Lower leg skin (tissue), 3 donors: ENCODE results near the gene SLC6A1.

Experiments
- POLR2A ChIP-seq, 2 donors: fragments of 450-650 bp; IDR thresholded peaks; one replicate each; pipeline ENCODE4 v1.6.1; 2016 to 2017; ENCODE audit warnings: antibody characterized with exemption in 2 of 2, mild to moderate bottlenecking in 1 of 2, moderate library complexity in 1 of 2
- TF ChIP-seq, protein P1 (sequence below), 3 donors: fragments of 450-650 bp; IDR thresholded peaks; one replicate each; pipeline ENCODE4 v1.5.1; 2016; ENCODE audit warnings: antibody characterized with exemption in 3 of 3, mild to moderate bottlenecking in 3 of 3, moderate library complexity in 2 of 3

DNA sequence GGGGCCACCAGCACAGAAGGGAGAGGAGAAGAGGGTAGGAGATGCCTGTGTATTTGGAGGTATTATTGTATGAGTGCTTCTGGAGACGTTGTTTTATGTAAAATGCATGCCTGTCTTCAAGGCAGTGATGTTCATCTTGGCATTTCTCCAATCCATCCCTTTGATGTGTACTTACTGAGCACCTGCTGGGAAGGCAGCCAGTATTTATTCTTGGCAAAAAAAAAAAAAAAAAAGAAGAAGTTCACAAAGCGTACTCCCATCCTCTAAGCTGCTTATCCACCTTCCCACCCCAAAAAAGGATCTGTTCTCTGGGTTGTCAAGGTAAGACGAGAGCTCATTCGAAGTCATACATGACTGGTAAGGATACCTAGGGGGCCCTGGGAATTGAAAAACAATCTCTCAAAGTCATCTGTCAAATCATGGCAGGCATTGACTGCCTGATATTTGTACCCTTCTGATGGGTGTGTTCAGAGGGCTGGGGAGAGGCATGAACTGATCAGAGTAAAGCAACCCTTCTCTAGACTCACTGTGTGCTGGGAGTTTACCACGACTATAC lies 30.0 kb upstream of the SLC6A1 start:
- TF ChIP-seq, protein P1, sequence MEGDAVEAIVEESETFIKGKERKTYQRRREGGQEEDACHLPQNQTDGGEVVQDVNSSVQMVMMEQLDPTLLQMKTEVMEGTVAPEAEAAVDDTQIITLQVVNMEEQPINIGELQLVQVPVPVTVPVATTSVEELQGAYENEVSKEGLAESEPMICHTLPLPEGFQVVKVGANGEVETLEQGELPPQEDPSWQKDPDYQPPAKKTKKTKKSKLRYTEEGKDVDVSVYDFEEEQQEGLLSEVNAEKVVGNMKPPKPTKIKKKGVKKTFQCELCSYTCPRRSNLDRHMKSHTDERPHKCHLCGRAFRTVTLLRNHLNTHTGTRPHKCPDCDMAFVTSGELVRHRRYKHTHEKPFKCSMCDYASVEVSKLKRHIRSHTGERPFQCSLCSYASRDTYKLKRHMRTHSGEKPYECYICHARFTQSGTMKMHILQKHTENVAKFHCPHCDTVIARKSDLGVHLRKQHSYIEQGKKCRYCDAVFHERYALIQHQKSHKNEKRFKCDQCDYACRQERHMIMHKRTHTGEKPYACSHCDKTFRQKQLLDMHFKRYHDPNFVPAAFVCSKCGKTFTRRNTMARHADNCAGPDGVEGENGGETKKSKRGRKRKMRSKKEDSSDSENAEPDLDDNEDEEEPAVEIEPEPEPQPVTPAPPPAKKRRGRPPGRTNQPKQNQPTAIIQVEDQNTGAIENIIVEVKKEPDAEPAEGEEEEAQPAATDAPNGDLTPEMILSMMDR (IDR thresholded peaks at IDR 0.05), result no peak
- TF ChIP-seq POLR2A (IDR thresholded peaks at IDR 0.05), result no peak
